ENCODE data around the gene GRB10.

DNA sequence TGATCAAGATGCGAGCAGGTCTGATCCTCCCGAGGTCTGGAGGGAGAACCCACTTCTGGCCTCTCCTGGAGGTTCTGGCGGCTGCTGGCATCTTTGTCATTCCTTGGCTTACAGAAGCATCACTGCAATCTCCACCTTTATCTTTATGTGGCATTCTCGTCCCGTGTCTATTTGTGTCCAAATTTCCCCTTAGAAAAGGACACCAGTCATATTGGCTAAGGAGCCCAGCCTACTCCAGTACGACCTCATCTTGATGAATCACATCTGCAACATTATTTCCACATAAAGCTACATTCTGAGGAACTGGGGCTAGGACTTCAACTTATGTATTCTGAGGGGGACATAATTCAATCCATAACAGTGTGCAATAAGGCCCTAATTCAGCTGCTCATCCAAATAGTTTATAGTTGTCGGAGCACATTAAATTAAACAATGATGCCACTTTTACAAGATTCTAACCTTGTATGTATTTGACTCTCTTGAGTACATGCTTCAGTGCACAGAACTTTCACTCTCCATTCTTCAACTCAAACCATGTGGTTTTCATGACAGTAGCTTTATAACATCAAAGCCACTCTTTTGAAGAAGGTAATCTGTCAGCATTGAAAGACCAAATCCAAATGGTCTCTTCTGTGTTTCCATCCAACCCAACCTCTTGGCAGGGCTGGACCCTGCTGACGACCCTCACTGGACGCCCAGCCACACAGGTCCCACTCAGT is 131.3 kb downstream of the GRB10 start:
- TF ChIP-seq CTCF (conservative IDR thresholded peaks at IDR 0.05; ENCODE audit: low read depth in 2 of 2) (no peak), ZNF331 (CRISPR knock-in tag; IDR thresholded peaks at IDR 0.05; ENCODE audit: low read depth) (no peak), REST (IDR thresholded peaks at IDR 0.05; ENCODE audit: unreplicated experiment) (no peak), POLR2AphosphoS5 (IDR thresholded peaks at IDR 0.05; ENCODE audit: low read depth) (no peak), STAT1 (IDR thresholded peaks at IDR 0.05; ENCODE audit: unreplicated experiment) (no peak), EZH2phosphoT487 (IDR thresholded peaks at IDR 0.05; ENCODE audit: unreplicated experiment) (no peak), EZH2 (IDR thresholded peaks at IDR 0.05; ENCODE audit: low read depth, unreplicated experiment) (no peak)

Measured in GM23338 (cell line).